ENCODE measurements around the gene GPAT3.

Gene GPAT3

DNA sequence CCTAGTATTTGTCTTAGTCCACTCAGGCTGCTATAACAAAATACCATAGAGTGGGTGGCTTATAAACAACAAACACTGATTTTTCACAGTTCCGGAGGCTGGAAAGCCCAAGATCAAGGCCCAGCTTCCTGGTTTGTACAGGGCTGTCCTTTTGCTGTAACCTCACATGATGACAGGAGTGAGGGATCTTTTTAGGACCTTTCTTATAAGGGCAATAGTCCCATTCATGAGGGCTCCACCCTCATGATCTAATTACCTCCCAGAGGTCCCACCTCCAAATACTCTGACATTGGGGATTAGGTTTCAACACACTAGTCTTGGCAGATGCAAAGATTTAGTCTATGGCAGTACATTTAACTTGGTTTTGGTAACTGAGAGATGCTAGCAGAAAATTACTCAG, 20.9 kb downstream of the GPAT3 start:
- no peak for TF ChIP-seq EZH2 (IDR thresholded peaks at IDR 0.05; ENCODE audit: borderline replicate concordance, low read length)
- TF ChIP-seq, protein P1, sequence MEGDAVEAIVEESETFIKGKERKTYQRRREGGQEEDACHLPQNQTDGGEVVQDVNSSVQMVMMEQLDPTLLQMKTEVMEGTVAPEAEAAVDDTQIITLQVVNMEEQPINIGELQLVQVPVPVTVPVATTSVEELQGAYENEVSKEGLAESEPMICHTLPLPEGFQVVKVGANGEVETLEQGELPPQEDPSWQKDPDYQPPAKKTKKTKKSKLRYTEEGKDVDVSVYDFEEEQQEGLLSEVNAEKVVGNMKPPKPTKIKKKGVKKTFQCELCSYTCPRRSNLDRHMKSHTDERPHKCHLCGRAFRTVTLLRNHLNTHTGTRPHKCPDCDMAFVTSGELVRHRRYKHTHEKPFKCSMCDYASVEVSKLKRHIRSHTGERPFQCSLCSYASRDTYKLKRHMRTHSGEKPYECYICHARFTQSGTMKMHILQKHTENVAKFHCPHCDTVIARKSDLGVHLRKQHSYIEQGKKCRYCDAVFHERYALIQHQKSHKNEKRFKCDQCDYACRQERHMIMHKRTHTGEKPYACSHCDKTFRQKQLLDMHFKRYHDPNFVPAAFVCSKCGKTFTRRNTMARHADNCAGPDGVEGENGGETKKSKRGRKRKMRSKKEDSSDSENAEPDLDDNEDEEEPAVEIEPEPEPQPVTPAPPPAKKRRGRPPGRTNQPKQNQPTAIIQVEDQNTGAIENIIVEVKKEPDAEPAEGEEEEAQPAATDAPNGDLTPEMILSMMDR (IDR thresholded peaks at IDR 0.05; ENCODE audit: low read length) = no peak
- no peak overlapping the region for H3K4me3 ChIP-seq (ENCODE audit: low read depth, low read length, poor library complexity, severe bottlenecking)
- H3K36me3 ChIP-seq (ENCODE audit: insufficient read depth, low read length) = no peaks in the 10 kb centered on the region
- no peak overlapping the region for H3K4me2 ChIP-seq (ENCODE audit: low read length)
- no peaks in the 10 kb centered on the region for H3K9me3 ChIP-seq (ENCODE audit: low read length)
- no peaks in the 10 kb centered on the region for H3F3A ChIP-seq (ENCODE audit: insufficient read depth, low read length)
- H3K27ac ChIP-seq (ENCODE audit: low read depth, low read length, poor library complexity, severe bottlenecking) = no peak overlapping the region
- H3K4me1 ChIP-seq (ENCODE audit: insufficient read depth, low read length, severe bottlenecking) = no peaks in the 10 kb centered on the region
- H3K27me3 ChIP-seq (ENCODE audit: insufficient read depth, low read length) = no peaks in the 10 kb centered on the region
- no peaks in the 10 kb centered on the region for H4K20me1 ChIP-seq (ENCODE audit: insufficient read depth, low read length)
- no peak overlapping the region for H3K9ac ChIP-seq (ENCODE audit: low read length)
- no peak overlapping the region for H2AFZ ChIP-seq (ENCODE audit: low read length)
- no peaks in the 10 kb centered on the region for H3K79me2 ChIP-seq (ENCODE audit: insufficient read depth, low read length)
- no peaks in the 10 kb centered on the region for H3K9me2 ChIP-seq (ENCODE audit: low read depth, low read length)

DNA sequence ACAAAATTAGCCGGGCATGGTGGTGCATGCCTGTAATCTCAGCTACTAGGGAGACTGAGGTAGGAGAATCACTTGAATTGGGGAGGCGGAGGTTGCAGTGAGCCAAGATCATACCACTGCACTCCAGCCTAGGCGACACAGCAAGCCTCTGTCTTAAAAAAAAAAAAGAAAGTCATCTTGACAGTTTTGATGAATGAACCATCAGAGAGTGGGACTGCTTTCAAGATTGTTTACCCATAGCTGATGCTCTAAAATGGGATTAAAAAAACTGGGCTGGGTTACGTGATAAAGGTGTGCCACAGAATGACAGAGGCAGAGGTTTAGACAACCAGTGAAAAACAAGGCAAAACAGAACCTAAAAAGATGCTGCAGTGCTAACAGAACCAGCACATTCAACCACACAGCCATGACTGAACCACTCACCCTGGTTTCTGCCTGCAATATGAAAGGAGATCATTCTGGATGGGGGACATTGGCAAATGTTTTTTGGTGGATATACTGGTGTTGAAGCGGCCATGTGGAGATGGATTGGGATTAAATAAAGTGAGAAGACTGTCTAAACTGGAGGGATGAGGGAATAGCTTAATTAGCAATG, 22.2 kb downstream of the GPAT3 start:
- Histone ChIP-seq H4K20me1 (ENCODE audit: insufficient read depth, low read length) (no peaks in the 10 kb centered on the region), H3K4me1 (ENCODE audit: insufficient read depth, low read length, severe bottlenecking) (no peaks in the 10 kb centered on the region), H3F3A (ENCODE audit: insufficient read depth, low read length) (no peaks in the 10 kb centered on the region), H3K9me3 (ENCODE audit: low read length) (no peaks in the 10 kb centered on the region), H3K9me2 (ENCODE audit: low read depth, low read length) (no peaks in the 10 kb centered on the region), H3K27ac (ENCODE audit: low read depth, low read length, poor library complexity, severe bottlenecking) (no peak overlapping the region), H3K36me3 (ENCODE audit: insufficient read depth, low read length) (no peaks in the 10 kb centered on the region), H3K4me3 (ENCODE audit: low read depth, low read length, poor library complexity, severe bottlenecking) (no peak overlapping the region), H2AFZ (ENCODE audit: low read length) (no peak overlapping the region), H3K9ac (ENCODE audit: low read length) (no peak overlapping the region), H3K4me2 (ENCODE audit: low read length) (no peak overlapping the region), H3K27me3 (ENCODE audit: insufficient read depth, low read length) (no peaks in the 10 kb centered on the region), H3K79me2 (ENCODE audit: insufficient read depth, low read length) (no peaks in the 10 kb centered on the region)
- TF ChIP-seq, protein P1 (IDR thresholded peaks at IDR 0.05; ENCODE audit: low read length) = no peak
- no peak for TF ChIP-seq EZH2 (IDR thresholded peaks at IDR 0.05; ENCODE audit: borderline replicate concordance, low read length)

DNA sequence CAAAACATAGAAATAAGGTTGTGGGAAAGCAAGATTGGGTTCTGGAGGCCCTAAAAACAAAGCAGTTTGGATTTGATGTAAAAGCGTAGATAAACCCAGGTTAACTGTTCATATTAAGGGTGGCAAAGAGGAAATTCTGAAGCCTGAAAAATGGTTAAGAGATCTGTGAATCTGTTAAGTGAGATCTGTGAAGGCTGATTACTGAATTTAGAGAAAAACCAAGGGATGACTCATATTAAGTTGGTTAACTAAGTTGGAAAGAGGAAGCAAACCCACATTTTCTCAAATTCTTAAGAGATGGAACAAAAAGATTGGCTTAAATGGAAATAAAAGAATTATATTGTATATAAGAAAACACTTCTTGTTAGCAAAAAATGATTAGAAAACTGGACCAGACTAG, 22.8 kb downstream of the GPAT3 start:
- Histone ChIP-seq H3K36me3 (ENCODE audit: insufficient read depth, low read length) (no peaks in the 10 kb centered on the region), H3K79me2 (ENCODE audit: insufficient read depth, low read length) (no peaks in the 10 kb centered on the region), H2AFZ (ENCODE audit: low read length) (no peak overlapping the region), H3K9me3 (ENCODE audit: low read length) (no peaks in the 10 kb centered on the region), H3K4me2 (ENCODE audit: low read length) (no peak overlapping the region), H3K4me3 (ENCODE audit: low read depth, low read length, poor library complexity, severe bottlenecking) (no peak overlapping the region), H3K4me1 (ENCODE audit: insufficient read depth, low read length, severe bottlenecking) (no peaks in the 10 kb centered on the region), H3K27ac (ENCODE audit: low read depth, low read length, poor library complexity, severe bottlenecking) (no peak overlapping the region), H4K20me1 (ENCODE audit: insufficient read depth, low read length) (no peaks in the 10 kb centered on the region), H3K27me3 (ENCODE audit: insufficient read depth, low read length) (no peaks in the 10 kb centered on the region), H3K9ac (ENCODE audit: low read length) (no peak overlapping the region), H3K9me2 (ENCODE audit: low read depth, low read length) (no peaks in the 10 kb centered on the region), H3F3A (ENCODE audit: insufficient read depth, low read length) (no peaks in the 10 kb centered on the region)
- TF ChIP-seq, protein P1 (IDR thresholded peaks at IDR 0.05; ENCODE audit: low read length) = no peak
- TF ChIP-seq EZH2 (IDR thresholded peaks at IDR 0.05; ENCODE audit: borderline replicate concordance, low read length) = no peak
